Muscle of back (tissue), 11 donors: ENCODE measurements around the gene CDK5. TPM values are rescaled to one million over a fixed set of nuclear protein-coding genes. Genes with fewer than 3 reads are reported as not detected.
"Not testable (repeated sequence)": the region's sequence is repeated elsewhere in the genome, so short reads cannot be mapped to it uniquely, and the experiment has no call there.

Experiments
- DNase-seq, 3 donors: peaks; one replicate each; pipeline versions ENCODE4 v3.0.0 to v3.0.0-alpha.2; 2013
- polyA plus RNA-seq, 10 donors: library from polyadenylated mRNA; unstranded; fragments of 120-200 nt; gene quantifications; one replicate each; pipeline ENCODE4 v1.2.1, GENCODE V29; 2013; ENCODE audit not compliant: insufficient read length in 10 of 10

The CDK5 gene
- polyA plus RNA-seq, 10 donors, result 5.4 to 11.2 (median 9.4) TPM

DNA sequence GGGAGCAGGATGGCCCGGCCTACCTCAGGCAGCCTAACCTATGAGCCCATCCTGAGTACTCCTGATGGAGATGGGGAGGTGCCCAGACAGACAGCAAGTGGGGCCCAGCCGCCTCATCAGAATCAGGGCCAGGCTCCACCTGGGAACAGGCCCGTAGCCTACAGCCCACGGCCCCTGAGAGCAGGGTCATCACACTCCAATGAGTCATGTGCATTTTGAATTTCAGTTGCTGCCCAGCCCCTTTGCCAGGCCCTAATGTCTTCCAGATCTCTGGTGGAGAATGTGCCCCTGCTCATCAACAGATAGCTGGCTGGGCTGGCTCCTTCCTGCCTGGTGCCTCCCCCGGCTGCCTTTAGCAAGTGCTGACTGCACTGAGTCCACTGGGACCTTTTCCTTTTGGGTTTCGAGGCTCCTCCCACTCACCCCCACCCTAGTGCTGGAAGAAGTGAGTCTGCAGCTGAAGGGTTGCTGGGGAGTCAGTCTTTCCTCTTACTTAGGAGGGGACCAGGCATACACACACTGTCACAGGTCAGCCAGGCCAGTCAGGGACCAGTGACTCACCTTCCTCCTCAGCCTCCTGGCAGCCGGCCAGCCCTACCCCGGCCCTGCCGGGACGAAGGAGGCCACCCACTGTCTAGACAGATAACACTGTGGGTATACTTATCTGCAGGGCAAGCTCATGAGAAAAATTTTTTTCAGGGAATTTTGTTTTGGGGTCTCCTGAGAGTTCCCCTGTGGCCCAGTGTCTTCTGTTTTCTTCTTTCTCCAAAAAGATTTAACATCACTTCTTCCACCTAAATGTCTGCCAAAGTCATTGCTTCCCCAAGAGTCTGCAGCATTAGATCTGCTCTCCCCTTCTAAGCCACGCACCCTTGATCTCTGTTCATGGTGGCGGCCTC, 18.5 kb downstream of the CDK5 start:
- DNase-seq, result peak in 2 of 3 donors; percentile 48 to 81

DNA sequence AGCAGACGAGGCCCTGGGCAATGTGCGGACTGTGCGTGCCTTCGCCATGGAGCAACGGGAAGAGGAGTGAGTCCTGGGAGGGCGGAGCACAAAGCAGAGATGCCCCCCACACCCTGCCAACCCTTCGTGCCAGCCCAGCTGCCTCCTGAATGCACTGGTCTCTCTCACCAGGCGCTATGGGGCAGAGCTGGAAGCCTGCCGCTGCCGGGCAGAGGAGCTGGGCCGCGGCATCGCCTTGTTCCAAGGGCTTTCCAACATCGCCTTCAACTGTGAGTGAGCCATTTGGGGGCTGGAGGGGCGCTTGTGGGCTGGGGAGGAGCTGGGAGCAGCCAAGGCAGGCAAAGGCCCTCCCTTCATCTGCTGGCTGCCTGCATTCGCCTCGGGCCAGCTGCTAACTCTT, 21.8 kb downstream of the CDK5 start:
- DNase-seq, result no peak

DNA sequence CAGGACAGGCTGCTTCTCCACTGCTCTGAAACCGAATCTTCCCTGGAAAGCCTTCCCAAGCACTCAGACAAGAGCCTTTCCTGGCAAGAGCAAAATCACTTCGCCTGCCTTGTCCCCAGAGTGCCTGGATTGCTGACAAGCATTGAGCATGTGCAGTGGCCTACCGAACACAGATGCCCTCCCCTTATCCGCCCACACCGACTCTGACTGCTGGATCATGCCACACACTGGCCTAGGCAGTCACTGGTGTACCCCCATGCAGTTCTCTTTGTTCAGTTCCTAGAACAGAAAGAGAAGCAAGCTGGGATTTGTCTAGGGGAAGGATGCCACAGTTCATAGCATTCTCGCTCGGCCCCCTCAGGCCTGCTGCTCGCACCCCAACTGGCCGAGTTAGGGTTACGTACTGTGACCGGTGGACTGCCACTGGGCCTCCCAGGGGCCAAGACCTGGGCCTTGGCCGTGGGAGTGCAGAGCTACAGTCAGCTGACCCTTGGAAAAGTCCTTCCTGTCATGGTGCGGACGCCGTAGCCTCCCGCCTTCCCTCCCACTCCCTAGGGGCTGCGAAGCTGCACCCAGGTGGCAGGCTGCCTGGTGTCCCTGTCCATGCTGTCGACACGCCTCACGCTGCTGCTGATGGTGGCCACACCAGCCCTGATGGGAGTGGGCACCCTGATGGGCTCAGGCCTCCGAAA, 22.5 kb downstream of the CDK5 start:
- DNase-seq, result no peak

DNA sequence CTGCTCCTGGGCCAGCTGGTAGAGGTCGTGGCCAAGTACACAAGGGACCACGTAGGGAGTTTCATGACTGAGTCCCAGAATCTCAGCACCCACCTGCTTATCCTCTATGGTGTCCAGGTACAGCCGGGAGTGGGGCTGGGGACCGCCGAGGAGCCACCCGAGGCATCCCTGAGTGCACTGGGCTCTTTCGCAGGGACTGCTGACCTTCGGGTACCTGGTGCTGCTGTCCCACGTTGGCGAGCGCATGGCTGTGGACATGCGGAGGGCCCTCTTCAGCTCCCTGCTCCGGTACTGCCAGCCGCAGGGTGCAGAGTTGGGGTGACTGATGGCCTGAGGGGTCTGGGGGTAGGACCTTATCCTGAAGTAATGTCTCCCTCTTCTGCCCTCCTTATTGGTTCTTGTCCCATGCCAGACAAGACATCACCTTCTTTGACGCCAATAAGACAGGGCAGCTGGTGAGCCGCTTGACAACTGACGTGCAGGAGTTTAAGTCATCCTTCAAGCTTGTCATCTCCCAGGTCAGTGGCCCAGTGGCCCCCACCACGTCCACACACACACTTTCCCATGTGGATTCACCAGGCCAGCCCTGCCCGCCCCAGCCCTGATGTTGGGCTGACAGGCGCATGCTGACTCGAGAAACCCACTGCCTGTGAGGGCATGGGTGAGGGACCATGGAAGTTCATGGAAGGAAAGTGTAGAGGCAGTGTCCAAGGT, 23.2 kb downstream of the CDK5 start:
- no peak for DNase-seq

DNA sequence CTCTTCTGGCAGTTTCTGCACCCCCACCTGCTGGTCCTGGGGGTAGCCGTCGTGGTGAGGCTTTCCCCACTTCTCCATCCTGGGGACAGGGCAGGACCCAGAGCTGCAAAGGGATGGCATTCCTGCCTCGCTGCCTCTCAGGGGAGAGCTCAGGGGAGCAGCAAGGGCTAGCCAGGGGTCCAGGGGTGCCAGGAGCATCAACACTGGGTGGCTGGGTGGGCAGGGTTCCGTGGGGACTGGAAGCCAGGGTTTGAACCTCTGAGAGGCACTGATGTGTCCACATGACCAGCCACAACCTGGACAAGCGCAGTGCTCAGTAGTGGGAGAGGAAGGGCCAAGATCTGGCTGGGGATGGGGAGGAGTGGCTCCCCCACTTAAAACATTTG, 23.8 kb downstream of the CDK5 start:
- DNase-seq, result no peak

DNA sequence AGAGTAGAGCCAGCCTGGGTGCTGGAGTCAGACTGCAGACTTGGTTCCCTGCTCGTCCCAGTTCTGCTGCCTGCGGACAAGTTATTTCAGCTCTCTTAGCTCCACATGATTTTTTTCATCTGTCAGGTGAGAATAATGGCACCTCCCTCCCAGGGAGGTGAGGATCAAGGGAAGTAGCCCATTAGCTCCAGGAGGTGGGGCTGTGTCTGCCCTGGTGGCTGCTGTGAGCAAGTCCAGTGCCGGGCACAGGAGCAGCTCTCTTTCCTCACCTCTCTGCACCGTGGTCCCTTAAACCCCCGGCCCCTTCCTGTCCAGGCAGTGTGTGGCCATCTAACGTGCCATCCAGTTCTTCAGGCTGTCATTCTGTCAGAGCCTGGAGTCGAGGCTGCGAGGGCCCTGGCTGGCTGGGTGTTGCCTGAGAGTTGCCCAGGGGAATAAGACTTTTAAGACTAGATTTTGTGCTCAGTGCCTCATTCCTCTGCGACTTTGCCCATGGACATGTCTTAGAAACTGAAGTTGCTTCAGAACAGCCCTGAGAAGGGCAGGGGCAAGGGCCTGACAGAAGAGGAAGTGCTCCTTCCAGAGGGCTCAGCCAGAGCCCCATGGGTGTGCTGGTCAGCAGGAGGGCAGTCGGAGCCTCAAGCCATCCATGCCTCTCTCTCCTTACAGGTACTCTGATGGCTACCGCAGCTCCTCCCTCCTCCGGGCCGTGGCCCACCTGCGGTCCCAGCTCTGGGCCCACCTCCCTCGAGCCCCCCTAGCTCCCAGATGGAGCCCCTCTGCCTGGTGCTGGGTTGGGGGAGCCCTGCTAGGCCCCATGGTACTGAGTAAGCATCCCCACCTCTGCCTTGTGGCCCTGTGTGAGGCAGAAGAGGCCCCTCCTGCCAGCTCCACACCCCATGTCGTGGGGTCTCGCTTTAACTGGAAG, 24.5 kb downstream of the CDK5 start:
- DNase-seq, result no peak

DNA sequence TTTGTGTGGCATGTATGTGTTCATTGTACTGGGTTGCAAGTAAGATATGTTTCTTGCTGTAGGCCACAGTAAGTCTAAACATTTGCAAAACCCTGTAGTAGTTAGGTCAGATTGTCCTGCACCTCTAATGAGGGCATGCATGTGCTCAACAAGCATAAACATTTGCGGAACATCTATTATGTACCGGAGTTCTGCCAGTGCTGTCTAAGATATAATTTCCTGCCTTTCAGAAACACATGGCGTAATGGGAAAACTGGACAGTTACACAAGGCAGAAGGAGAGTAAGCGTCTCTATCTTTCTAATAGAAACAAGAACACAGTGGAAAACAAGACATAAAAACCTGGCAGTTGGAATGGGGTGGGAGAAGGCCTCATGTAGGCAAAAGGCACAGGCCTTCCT, 26.7 kb downstream of the CDK5 start:
- DNase-seq, result no peak

DNA sequence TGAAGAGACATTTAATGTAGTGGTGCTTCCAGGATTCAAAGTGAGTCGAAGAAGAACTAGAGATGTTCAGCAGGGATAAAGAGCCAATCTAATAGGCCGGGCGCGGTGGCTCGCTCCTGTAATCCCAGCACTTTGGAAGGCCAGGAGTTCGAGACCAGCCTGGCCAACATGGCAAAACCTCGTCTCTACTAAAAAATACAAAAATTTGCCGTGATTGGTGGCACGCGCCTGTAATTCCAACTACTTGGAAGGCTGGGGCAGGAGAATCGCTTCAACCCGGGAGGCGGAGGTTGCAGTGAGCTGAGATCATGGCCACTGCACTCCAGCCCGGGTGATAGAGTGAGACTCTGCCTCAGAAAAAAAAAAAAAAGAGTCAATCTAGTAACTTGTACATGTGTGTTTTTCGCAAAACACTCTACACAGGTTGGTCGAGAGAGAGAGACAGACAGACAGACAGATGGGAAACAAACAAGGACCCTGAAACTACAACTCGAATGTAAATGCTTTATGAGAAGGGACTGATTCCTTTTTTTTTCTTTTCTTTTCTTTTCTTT, 28.7 kb downstream of the CDK5 start:
- DNase-seq, result no peak

DNA sequence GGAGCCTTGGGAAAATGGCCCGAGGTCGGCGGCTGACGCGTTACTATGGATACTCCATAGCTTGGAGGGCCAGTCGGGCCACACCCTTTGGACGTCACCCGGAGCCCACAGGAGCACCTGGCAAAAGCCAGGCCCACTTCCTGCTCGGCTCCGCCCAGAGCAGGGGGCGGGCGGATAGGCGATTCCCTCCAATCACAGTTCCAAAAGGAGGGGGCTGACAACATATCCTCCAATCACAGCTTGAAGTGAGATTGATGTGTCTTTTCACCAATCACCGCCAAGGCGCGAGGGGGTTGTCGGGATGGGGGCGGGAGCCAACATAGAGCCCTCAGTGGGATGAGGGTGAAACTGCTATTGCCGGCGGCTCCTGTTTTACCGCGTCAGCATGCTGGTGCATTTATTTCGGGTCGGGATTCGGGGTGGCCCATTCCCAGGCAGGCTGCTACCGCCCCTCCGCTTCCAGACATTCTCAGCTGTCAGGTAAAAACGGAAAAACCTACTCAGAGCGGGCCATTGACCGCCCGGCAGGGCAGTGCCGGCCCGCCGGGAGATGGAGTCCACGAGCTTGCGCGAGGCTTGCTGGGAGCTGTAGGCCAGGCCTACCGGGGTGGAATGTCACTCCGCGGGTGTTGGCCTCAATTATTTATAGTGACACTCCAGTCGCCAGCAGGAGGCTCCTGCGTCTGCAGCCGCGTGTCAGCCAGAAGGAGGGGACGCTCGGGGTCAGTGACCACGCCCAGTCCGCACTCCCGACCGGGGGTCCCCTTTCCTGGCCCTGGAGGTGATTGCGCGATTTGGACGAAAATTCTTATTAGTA, 29.4 kb downstream of the CDK5 start, which contains the start of gene ABCB8:
ABCB8 (plus strand) TSS at position 320 of the 817 bp plus-strand sequence; CDS start at position 386, 66 bp downstream.
- DNase-seq, result peak; percentile 99 to 100 (median 99)

DNA sequence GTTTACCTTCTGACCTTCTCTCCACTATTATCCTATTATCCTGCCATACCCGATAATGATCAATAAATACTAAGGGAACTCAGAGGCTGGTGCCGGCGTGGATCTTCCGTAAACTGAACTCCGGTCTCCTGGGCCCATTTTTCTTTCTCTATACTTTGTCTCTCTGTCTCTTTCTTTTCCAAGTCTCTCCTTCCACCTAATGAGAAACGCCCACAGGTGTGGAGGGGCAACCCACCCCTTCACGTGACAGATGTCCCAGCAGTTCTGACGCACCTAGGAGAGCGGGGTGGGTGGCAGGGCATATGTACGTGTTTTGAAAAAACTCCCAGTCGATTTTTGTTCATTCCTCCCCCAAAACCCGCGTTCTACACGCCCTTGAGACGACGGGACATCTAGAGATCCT, 30.0 kb downstream of the CDK5 start:
- not testable (repeated sequence) for DNase-seq

DNA sequence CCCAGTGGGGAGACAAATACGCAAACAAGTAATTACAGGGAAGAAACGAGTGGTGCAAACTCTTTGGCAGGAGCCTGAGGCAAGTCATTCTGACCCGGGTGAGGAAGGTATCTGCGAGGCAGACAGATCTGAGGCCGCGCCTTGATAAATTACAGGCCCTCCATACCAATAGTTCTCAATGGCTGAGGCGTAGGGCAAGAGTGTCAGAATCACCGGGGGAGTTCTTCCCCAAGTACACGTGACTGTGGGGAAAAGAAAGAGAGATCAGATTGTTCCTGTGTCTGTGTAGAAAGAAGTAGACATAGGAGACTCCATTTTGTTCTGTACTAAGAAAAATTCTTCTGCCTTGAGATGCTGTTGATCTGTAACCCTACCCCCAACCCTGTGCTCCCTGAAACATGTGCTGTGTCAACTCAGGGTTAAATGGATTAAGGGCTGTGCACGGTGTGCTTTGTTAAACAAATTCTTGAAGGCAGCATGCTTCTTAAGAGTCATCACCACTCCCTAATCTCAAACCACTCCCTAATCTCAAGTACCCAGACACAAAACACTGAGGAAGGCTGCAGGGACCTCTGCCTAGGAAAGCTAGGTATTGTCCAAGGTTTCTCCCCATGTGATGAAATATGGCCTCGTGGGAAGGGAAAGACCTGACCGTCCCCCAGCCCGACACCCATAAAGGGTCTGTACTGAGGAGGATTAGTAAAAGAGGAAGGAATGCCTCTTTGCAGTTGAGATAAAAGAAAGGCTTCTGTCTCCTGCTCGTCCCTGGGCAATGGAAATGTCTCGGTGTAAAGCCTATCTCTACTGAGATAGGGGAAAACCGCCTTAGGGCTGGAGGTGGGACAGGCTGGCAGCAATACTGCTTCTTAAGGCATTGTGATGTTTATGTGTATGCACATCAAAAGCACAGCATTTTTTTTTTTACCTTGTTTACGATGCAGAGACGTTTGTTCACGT, 30.6 kb downstream of the CDK5 start:
- DNase-seq, result not testable (repeated sequence)

DNA sequence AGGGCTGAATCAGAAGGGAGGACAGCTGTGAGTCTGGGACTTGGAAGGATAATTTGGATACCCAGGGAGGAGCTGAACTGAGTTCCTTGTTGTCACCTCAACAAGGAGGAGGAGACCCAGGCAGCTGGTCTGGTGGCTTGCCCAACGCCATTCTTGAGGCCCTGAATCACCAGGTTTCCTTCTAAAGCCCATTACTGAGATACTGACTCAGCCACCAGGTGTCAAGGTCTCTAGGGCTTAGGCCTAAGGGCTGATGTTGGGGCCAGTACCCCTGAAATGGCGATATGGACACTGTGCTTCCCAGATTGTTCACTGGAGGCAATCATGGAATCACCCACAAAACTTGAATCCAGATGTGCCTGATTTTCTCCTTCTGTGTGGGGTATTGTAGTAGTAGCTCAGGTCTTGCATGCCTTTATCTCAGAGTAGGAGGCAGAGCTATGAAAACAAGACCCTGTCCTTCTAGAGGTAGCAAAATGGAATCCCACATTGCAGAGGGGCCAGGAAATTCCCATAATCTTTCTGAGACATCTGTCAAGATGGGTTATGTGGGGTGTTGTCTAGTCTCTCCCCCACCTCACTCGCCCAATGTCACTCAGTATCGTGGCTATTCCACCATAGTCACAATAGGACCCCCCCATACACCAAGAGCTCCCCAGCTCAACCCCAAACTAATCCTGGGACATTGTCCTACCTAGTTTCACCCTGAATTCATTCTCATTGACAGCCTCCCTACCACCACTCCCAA, 31.6 kb downstream of the CDK5 start:
- DNase-seq, result no peak

DNA sequence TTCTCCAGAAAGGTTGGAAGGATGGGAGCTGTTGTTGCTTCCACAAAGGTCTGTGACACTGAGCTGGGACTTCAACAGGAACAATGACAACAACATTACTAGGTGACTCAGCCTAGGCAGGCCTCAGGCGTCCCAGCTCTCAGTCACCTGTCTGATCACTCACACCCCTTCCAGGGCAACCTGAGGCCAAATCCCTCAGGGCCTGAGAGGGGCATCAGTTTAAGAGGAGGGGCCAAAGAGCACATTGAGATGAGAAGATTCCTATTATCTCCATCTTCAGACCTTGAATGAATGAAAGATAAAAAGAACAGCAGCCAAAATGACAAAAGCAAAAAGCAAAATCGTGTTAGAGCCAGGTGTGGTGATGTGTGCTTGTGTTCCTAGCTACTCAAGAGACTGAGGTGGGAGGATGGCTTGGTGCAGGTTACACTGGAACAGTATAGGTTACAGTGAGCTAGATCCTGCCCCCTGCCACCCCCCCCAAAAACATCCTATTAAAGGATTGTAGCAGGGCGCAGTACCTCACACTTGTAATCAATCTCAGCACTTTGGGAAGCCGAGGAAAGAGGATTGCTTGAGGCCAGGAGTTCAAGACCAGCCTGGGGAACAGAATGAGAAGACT, 33.2 kb downstream of the CDK5 start, which contains the start of gene ATG9B:
ATG9B (minus strand) TSS at position 60 of the 622 bp plus-strand sequence. CDS start 71 bp downstream, outside the sequence.
- no peak for DNase-seq

DNA sequence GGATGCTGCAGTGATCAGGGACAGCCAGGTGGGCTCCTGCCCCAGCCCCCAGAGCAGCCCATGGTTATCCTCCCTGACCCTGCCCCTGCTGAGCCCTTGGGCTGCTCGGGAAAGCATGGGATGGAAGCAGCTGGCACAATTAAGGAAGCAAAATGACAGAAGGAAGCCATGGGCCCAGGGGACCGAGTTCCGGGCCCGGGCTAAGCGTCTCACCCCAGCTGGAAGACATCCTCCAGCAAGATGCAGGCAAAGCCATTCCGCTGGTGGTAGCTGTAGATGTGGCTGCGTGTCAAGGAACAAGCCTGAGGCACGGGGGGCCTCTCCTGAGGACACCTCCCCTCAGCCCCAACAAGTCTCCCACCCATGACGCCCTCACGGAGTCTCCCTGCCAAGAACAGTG, 34.5 kb downstream of the CDK5 start:
- no peak for DNase-seq

DNA sequence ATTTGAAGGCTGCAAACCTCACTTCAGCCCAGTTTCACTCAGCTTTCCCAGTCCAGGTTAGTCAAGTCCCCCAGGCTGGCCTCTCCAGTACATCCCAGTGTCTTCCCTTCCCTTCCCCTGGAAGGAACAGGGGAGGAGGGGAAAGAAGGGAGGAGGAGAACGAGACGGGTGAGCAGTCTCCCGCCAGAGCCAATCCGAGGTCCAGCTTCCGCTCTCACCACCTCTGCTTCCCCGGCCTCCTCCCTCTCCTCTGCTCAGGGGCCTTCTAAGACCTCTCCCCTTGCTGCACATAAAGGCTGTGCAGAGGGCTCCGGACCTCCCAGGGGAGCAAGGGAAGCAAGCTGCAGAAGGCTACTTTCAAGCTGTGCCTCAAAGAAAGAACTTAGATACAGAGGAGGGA, 37.5 kb downstream of the CDK5 start:
- no peak for DNase-seq

DNA sequence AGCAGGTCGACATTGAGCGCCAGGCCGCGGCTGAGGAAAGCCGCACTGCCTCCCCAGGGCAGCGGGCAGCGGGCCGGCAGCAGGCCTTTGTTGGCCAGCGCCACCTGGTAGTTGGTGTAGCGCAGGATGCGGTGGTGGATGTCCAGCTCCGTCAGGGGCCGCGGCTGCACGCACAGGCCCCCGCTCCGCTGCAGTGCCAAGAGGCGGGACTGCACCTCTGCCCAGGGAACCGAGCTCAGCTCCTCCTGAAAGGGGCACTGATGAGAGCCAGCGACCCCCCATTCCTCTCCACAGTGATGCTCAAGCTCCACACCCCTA, 38.6 kb downstream of the CDK5 start:
- DNase-seq, result no peak

DNA sequence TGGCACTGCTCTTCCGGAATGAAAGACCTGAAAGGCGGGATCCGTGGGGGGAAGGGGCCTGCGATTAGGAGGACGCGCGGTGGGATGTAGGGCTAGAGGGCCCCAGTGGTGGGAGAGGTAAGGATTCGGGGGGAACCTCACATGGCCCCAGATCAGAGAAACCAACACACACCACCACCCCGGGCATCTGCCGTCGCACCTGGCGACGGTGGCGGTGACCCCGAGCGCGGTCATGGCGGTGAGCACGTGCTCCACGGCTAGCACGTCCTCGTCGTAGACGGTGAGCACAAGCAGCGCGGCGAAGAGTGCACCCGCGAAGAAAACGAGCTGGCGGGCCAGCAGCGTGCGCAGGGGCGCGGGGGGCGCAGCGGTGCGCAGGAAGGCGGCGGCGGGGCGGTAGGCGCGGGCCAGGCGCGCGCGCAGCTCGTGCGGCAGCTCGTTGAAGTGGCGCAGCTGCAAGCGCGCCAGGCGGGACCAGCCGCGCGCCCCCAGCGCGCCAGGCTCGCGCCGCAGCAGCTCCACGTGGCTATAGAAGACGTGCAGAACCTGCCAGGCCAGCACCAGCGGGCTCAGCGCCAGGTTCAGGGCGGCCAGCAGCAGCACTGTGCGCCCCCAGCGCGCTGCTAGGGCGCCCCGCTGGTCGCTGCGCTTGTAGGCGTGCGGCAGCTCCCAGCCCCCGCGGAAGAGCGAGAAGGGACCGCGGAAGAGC, 39.1 kb downstream of the CDK5 start:
- peak; percentile 42 to 77 (median 45) for DNase-seq
